ENCODE data around the gene PTHLH. TPM values are rescaled to one million over a fixed set of nuclear protein-coding genes. Genes with fewer than 3 reads are reported as not detected.

The PTHLH gene
- total RNA-seq, 1 experiment from 2014 or later = not detected

- Mint-ChIP-seq H3K9me3 (no peaks in the 10 kb centered on the region; the same call in 1 of the 2 replicates), H3K36me3 (no peaks in the 10 kb centered on the region), H3K4me1 (peaks cover 19% of the 10 kb centered on the region), H3K27ac (no peak overlapping the region), H3K4me3 (no peak overlapping the region), H3K27me3 (ENCODE audit: low read depth) (no peaks in the 10 kb centered on the region)
- ChIA-PET POLR2A (no interaction called here), CTCF (no interaction called here)
- no peak for DNase-seq (ENCODE audit: low spot score)
- TF ChIP-seq HMGA2 (CRISPR knock-in tag; IDR thresholded peaks at IDR 0.05) = no peak
- TF ChIP-seq ESRRA (CRISPR knock-in tag; IDR thresholded peaks at IDR 0.05; ENCODE audit: borderline replicate concordance) = no peak
- no peak for TF ChIP-seq CREM (CRISPR knock-in tag; IDR thresholded peaks at IDR 0.05)
- no peak for TF ChIP-seq KAT7 (CRISPR knock-in tag; IDR thresholded peaks at IDR 0.05; ENCODE audit: borderline replicate concordance)
- TF ChIP-seq ARID4B (CRISPR knock-in tag; IDR thresholded peaks at IDR 0.05; ENCODE audit: borderline replicate concordance) = no peak
- TF ChIP-seq ATF2 (CRISPR knock-in tag; IDR thresholded peaks at IDR 0.05; ENCODE audit: borderline replicate concordance, low read depth) = no peak
- no peak for TF ChIP-seq JUN (CRISPR knock-in tag; IDR thresholded peaks at IDR 0.05)
- no peak for TF ChIP-seq ZBTB43 (CRISPR knock-in tag; IDR thresholded peaks at IDR 0.05)
- TF ChIP-seq NFATC4 (CRISPR knock-in tag; IDR thresholded peaks at IDR 0.05) = no peak
- TF ChIP-seq MAX (CRISPR knock-in tag; IDR thresholded peaks at IDR 0.05) = no peak
- no peak for TF ChIP-seq CDX4 (CRISPR knock-in tag; IDR thresholded peaks at IDR 0.05; ENCODE audit: borderline replicate concordance)
- no peak for TF ChIP-seq ZNF396 (CRISPR knock-in tag; IDR thresholded peaks at IDR 0.05; ENCODE audit: borderline replicate concordance)
- TF ChIP-seq ZNF219 (CRISPR knock-in tag; IDR thresholded peaks at IDR 0.05; ENCODE audit: borderline replicate concordance) = no peak
- TF ChIP-seq RORB (CRISPR knock-in tag; IDR thresholded peaks at IDR 0.05) = no peak
- TF ChIP-seq ZNF512 (CRISPR knock-in tag; IDR thresholded peaks at IDR 0.05; ENCODE audit: borderline replicate concordance) = no peak
- TF ChIP-seq ZNF425 (CRISPR knock-in tag; conservative IDR thresholded peaks at IDR 0.05) = no peak
- TF ChIP-seq PRRX2 (CRISPR knock-in tag; IDR thresholded peaks at IDR 0.05) = no peak
- no peak for TF ChIP-seq ZNF263 (CRISPR knock-in tag; IDR thresholded peaks at IDR 0.05; ENCODE audit: low read depth)
- ATAC-seq = no peak
Measured at GRCh38 chr12:27999521-27999920, 27.0 kb upstream of the PTHLH start.
